HepG2 (cell line): ENCODE measurements around the gene ACE. TPM values are rescaled to one million over a fixed set of nuclear protein-coding genes. Genes with fewer than 3 reads are reported as not detected.

Experiments used
- FOXC1 ChIP-seq: sonication (generic); formaldehyde crosslinking; IDR thresholded peaks from 2 replicates; pipeline ENCODE4 v1.8.0; 2022; ENCODE audit warnings: mild to moderate bottlenecking, missing genetic modification reagents, borderline replicate concordance
- FOXP1 ChIP-seq, 2 experiments: fragments of 450-650 bp in 1 of 2; IDR thresholded peaks; 2 replicates each; pipeline ENCODE4 v1.6.1; 2017 to 2018; ENCODE audit warnings: antibody characterized with exemption in 1 of 2
- GABPB1 ChIP-seq: IDR thresholded peaks from 2 replicates; pipeline ENCODE4 v1.6.1; 2016; ENCODE audit warnings: mild to moderate bottlenecking, missing genetic modification reagents, moderate library complexity, missing compliant biosample characterization
- IKZF5 ChIP-seq: IDR thresholded peaks from 2 replicates; pipeline ENCODE4 v1.6.1; 2018; ENCODE audit warnings: missing genetic modification reagents, mild to moderate bottlenecking, missing compliant biosample characterization
- MAZ ChIP-seq, 2 experiments: sonication (generic) in 1 of 2; formaldehyde crosslinking in 1 of 2; IDR thresholded peaks; 2 replicates each; pipeline versions ENCODE4 v1.5.0 to v1.6.1; 2012 to 2020; ENCODE audit warnings: low read depth in 2 of 2, mild to moderate bottlenecking in 2 of 2, borderline replicate concordance in 1 of 2, improper control_type of control experiment in 1 of 2, low read length in 1 of 2, missing genetic modification reagents in 1 of 2, moderate library complexity in 1 of 2
- PHF21A ChIP-seq: sonication (generic); formaldehyde crosslinking; IDR thresholded peaks from 2 replicates; pipeline ENCODE4 v1.5.0; 2020; ENCODE audit warnings: mild to moderate bottlenecking, missing genetic modification reagents
- STAT5B ChIP-seq: sonication (generic); formaldehyde crosslinking; IDR thresholded peaks from 2 replicates; pipeline ENCODE4 v1.4.0; 2020; ENCODE audit warnings: missing genetic modification reagents
- ZBTB42 ChIP-seq: sonication (generic); formaldehyde crosslinking; IDR thresholded peaks from 2 replicates; pipeline ENCODE4 v1.5.0; 2020; ENCODE audit warnings: mild to moderate bottlenecking, missing genetic modification reagents
- ZBTB44 ChIP-seq: sonication (generic); formaldehyde crosslinking; IDR thresholded peaks from 2 replicates; pipeline ENCODE4 v1.4.0; 2020; ENCODE audit warnings: missing genetic modification reagents
- ZFP82 ChIP-seq: sonication (generic); formaldehyde crosslinking; IDR thresholded peaks from 2 replicates; pipeline ENCODE4 v1.5.1; 2020; ENCODE audit warnings: mild to moderate bottlenecking, missing genetic modification reagents, borderline replicate concordance
- ZFY ChIP-seq: sonication (generic); formaldehyde crosslinking; IDR thresholded peaks from 2 replicates; pipeline ENCODE4 v1.4.0; 2020; ENCODE audit warnings: missing genetic modification reagents
- ZNF572 ChIP-seq: sonication (generic); formaldehyde crosslinking; IDR thresholded peaks from 2 replicates; pipeline ENCODE4 v1.5.1; 2020; ENCODE audit warnings: mild to moderate bottlenecking, missing genetic modification reagents
- ZNF574 ChIP-seq: sonication (generic); formaldehyde crosslinking; IDR thresholded peaks from 2 replicates; pipeline ENCODE4 v1.4.0; 2020; ENCODE audit warnings: missing genetic modification reagents
- ZNF746 ChIP-seq: sonication (generic); formaldehyde crosslinking; IDR thresholded peaks from 2 replicates; pipeline ENCODE4 v1.8.0; 2022; ENCODE audit warnings: mild to moderate bottlenecking, missing genetic modification reagents
- ZNF775 ChIP-seq: sonication (generic); formaldehyde crosslinking; IDR thresholded peaks from 2 replicates; pipeline ENCODE4 v1.4.0; 2020; ENCODE audit warnings: missing genetic modification reagents, mild to moderate bottlenecking, moderate library complexity, borderline replicate concordance
- ZSCAN21 ChIP-seq: sonication (generic); formaldehyde crosslinking; IDR thresholded peaks from 2 replicates; pipeline ENCODE4 v1.8.0; 2022; ENCODE audit warnings: mild to moderate bottlenecking, missing genetic modification reagents, moderate library complexity, borderline replicate concordance
- ZSCAN29 ChIP-seq: sonication (generic); formaldehyde crosslinking; conservative IDR thresholded peaks from 2 replicates; pipeline ENCODE4 v1.4.0; 2020; ENCODE audit warnings: mild to moderate bottlenecking, missing genetic modification reagents
- polyA plus RNA-seq, 8 experiments: library from polyadenylated mRNA; depleted of rRNA in 3 of 8; stranded (reverse) in 7 of 8; unstranded in 1 of 8; fragments of >200 nt; fragmentation: Illumina TruSeq in 4 of 8; extraction: Trizol in 4 of 8; gene quantifications; 2 replicates each; pipeline versions ENCODE4 v1.2.1 to v1.2.3, GENCODE V29; 2011 to 2016; ENCODE audit warnings: low read depth in 4 of 8, missing spikeins in 1 of 8, mixed read lengths in 1 of 8; ENCODE audit not compliant: insufficient read depth in 1 of 8
- total RNA-seq, 5 experiments: library from RNA; depleted of rRNA; stranded (reverse); fragments of >200 nt; fragmentation: Illumina TruSeq; extraction: Trizol; gene quantifications; 2 replicates each; pipeline ENCODE4 v1.2.3, GENCODE V29; 2016; ENCODE audit warnings: low read depth in 1 of 5

ACE gene
- total and polyA plus RNA-seq, 2 of the 13 experiments (the other 11 are each of a cell fraction or from before 2014, with no cell fraction given) = 0.08 to 0.13 TPM

GRCh38 chr17:63519972-63520882 is 43.4 kb downstream of the ACE start (continued):
- TF ChIP-seq FOXC1 (CRISPR knock-in tag) = 0 out of 2 replicates have a peak, but pooled peaks have one; percentile 25
- no peak for TF ChIP-seq ZBTB44 (CRISPR knock-in tag)
- TF ChIP-seq MAZ (IDR thresholded peaks at IDR 0.05; ENCODE audit: borderline replicate concordance, low read depth, low read length) = no peak
- peak; percentile 57 for TF ChIP-seq MAZ (CRISPR knock-in tag; IDR thresholded peaks at IDR 0.05; ENCODE audit: low read depth)
- TF ChIP-seq ZNF574 (CRISPR knock-in tag) = peak; percentile 87
- peak; percentile 91 for TF ChIP-seq ZSCAN21
- 0 out of 2 replicates have a peak, but pooled peaks have one; percentile 47 for TF ChIP-seq STAT5B (CRISPR knock-in tag)
- TF ChIP-seq ZNF746 = peak; percentile 95
- TF ChIP-seq ZSCAN29 = 0 out of 2 replicates have a peak, but pooled peaks have one; percentile 25
- no peak for TF ChIP-seq ZBTB42
- peak; percentile 46 for TF ChIP-seq ZFY (CRISPR knock-in tag)
- no peak for TF ChIP-seq ZFP82 (CRISPR knock-in tag)
- peak; percentile 98 for TF ChIP-seq PHF21A (CRISPR knock-in tag)
- peak; percentile 93 for TF ChIP-seq IKZF5 (CRISPR knock-in tag)
- no peak for TF ChIP-seq ZNF775 (CRISPR knock-in tag)
- 0 out of 2 replicates have a peak, but pooled peaks have one; percentile 73 for TF ChIP-seq ZNF572 (CRISPR knock-in tag)
- no peak for TF ChIP-seq FOXP1 (IDR thresholded peaks at IDR 0.05)
- TF ChIP-seq FOXP1 (CRISPR knock-in tag; IDR thresholded peaks at IDR 0.05) = peak; percentile 83
- TF ChIP-seq GABPB1 = peak; percentile 53
